HG02588 (cell line): ENCODE data around the gene MKLN1.
"Not testable (repeated sequence)": the region's sequence is repeated elsewhere in the genome, so short reads cannot be mapped to it uniquely, and the experiment has no call there.

Experiments
- ATAC-seq: cut with Tn5 transposase; IDR thresholded peaks from one replicate; pipeline ENCODE4 v1.9.1; 2021; ENCODE audit warnings: mild to moderate bottlenecking, moderate library complexity; ENCODE audit not compliant: unreplicated experiment

MKLN1 gene

DNA sequence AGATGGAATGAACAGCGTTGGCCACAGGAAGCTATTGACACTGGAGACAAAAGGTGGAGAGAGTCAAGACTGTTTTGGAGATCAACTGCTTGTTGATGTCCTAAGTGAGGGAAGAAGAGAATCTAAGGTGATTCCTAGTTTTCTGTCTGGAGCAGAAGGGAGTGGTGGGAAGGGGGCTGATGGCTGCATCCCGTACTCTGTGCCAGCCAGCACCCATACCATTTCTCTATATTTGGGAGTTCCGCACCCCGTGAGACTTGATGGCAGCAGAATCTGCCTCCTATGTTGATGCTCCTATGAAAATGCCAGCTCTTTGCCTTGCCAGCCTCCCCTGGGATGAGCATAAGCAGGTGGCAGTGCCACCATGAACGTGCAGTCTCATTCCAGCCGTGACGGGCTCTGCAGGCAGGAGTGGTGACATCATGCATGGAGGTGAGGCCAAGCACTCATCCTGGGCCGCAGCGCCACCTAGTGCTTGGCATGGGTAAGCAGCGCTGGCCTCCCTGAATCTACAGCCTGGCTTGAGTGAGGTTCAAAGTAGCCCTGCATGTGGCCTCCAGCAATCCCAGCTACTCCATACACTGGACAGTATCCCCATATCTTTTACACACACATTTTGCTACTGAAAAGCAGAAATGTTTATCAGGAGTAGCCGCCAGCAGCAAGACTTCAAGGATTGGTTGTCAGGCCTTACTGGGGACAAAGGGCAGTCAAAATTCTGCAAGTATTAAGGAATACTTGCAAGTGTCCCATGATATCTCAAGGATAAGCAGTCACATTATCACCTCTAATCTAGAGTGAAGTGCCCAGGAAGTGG lies 185.8 kb downstream of the MKLN1 start:
- ATAC-seq, result peak; percentile 98

GRCh38 chr7:131515471-131515870 lies 187.8 kb downstream of the MKLN1 start:
- ATAC-seq, result not testable (repeated sequence)

GRCh38 chr7:131517218-131517923 lies 189.7 kb downstream of the MKLN1 start:
- no peak for ATAC-seq

GRCh38 chr7:131518626-131519025 lies 190.9 kb downstream of the MKLN1 start:
- no peak for ATAC-seq

DNA sequence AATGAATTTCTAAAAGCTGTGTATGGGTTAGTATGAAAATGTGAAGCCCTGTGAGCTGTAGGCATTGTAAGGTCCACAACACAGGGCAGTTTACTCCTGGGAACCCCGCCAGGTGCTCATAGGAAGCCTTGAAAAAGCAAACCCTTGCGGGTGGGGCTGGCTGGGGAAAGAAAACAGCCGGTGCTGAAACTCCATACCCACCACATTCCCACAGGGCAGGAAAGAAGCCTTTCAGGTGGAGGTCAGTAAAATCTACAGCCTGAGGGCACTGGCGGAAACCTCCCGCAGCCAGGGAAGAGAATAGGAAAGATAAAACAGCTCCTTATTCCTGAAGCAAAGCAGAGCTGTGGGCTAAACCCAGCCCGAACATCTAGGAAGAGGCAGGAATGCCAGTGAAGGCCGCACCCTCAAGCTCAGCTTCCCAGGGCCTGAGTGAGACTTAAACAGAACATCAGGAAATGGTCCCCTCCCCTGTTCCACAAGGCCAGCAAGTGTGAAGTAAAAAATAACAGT lies 194.0 kb downstream of the MKLN1 start:
- no peak for ATAC-seq

DNA sequence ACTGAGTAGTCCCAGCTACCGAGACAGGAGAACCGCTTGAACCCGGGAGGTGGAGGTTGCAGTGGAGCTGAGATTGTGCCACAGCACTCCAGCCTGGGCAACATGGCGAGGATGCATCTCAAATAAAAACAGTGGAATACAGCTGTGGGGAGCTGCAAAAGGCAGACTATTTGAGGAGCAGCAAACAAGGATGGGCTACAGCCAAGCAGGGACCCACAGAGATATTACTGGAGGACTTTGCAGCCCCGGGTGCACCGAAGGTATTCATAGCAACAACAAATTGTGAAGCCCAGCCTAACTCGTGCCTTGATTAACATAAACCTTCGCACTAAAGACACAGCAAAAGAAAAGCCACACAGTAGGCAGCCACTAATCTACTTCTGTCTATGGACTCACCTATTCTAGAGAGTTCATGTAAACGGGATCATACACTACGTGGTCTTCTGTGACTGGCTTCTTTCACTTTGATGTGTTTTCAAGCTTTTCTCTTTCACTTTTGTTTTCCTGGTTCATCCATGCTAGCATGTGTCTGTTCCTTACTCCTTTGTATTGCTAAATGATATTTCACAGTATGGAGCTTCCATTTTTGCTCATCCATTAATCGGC lies 194.8 kb downstream of the MKLN1 start:
- no peak for ATAC-seq

DNA sequence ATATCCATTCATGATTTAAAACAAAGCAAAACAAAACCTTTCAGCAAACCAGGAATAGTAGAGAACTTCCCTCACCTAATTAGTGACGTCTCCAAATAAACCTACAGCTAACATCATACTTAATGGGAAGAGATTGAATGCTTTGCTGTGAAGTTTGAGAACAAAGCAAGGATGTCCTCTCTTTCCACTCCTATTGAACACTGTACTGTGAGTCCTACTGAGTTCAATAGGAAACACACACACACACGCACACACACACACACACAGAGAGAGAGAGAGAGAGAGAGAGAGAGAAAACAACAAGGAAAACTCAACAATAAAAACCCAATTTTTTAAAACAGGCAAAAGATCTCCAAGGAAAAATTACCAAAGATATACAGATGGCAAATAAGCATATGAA lies 196.4 kb downstream of the MKLN1 start:
- no peak for ATAC-seq

GRCh38 chr7:131524703-131525102 lies 197.0 kb downstream of the MKLN1 start:
- ATAC-seq, result no peak

- ATAC-seq, result no peak
These were observed 198.1 kb downstream of the MKLN1 start for GRCh38 chr7:131525820-131526219.

DNA sequence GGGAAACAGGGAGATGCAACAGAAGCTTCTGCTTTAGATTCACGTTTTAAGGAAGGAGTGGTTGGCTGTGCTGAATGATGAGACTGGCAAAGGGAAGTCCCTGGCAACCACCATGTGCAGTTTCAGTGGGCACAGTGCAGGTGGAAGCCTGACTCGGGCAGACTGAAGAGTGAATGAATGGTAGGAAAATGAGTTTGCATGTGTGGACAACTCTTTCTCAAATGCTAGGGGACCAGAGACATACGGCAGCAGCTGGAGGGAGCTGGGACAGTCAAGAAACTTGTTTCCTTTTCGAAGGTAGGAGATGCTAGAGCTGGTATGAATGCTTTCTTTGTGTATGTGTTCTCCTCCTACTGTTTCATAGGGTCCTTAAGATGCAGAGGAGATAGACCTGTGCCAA lies 199.8 kb downstream of the MKLN1 start:
- ATAC-seq, result no peak

DNA sequence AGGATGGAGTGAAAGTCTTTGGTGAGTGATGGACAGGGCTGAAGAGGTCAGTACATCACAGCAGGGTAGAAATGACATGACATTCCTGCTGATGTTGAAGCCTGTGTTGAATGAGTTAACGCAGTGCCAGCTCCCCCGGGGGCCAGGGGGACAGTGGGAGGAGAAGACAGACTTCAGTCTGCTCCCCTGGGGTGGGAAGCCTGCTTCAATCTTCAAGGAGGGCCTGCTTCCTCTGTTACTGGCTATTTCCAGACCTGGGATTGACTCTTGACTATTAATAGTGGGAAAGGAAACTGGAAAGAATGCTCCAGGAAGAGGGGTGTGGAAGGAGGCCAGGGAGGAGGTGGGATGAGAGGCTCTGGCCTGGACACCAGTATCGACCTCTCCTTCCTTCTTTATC lies 201.5 kb downstream of the MKLN1 start:
- no peak for ATAC-seq

GRCh38 chr7:131529617-131530016 lies 201.9 kb downstream of the MKLN1 start:
- ATAC-seq, result no peak

- no peak for ATAC-seq
These were observed 202.5 kb downstream of the MKLN1 start for GRCh38 chr7:131530137-131530536.

GRCh38 chr7:131532570-131533091 lies 205.0 kb downstream of the MKLN1 start:
- ATAC-seq, result no peak

- no peak for ATAC-seq
These were observed 205.5 kb downstream of the MKLN1 start for GRCh38 chr7:131533151-131533559.

DNA sequence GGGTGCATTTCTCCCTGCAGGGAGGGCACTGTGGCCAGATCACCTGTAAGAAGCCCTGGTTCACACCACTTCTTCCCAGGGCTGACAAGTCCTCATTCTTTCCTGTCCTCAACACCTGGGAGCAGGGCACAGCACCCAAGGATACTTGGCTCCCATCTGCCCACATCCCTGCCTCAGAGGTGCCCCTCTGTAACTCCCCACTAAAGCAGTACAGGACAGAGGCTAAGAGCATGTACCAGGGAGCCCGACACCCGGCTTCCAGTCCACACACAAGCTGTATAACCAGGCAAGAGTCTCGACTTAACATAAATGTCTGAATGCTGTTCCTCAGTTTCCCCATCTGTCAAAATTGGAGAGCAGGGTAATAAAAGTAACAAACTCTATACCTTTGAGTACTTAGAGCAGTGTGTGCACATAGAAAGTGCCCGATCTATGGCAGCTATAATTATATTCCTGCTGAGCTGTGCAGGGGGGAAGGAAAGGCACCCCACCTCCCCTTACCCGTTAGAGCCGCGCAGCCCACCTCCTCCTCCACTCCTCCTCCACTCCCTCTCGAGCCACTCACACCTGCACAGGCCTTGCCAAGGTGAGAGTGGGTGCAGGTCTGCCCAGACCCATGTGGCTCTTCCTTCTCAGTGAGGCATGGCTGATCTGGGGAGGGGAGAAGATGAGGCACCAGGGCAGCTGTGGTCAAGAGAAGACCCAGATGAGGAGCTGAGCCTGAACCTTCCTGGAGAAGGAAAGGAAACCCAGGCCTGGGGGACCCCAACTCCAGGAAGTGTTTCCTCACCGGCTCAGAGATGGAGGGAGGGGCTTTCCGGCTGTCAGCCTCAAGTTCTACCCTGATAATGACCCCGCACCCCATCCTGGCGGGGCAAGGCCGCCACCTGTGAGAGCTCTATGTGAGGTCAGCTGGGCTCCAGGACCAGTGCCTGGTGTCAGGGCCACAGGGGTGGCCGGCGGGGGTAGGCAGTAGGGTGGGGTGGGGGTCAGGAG lies 206.2 kb downstream of the MKLN1 start:
- no peak for ATAC-seq

DNA sequence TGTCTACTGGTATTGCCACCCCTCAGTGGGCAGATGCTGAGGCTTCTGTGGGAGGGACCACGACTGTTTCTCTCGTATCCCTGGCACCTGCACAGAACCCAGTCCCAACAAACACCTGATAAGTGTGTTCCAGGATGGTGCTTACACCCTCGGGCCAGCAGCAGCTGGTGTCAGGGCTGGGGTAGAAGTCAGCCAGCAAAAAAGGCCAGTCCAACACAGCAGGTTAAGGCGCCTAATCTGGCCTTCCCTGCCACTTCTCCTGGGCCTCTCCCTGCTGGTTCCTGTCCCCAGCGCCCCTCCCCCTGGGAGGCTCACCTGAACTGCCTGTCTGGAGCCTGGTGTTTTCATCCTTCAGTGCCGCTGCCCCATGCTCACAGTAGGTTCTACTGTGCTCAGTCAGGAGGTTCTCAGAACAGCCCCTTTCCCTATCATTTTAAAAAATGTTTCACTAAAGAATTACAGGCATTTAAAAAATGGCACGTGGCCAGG lies 208.7 kb downstream of the MKLN1 start:
- no peak for ATAC-seq

DNA sequence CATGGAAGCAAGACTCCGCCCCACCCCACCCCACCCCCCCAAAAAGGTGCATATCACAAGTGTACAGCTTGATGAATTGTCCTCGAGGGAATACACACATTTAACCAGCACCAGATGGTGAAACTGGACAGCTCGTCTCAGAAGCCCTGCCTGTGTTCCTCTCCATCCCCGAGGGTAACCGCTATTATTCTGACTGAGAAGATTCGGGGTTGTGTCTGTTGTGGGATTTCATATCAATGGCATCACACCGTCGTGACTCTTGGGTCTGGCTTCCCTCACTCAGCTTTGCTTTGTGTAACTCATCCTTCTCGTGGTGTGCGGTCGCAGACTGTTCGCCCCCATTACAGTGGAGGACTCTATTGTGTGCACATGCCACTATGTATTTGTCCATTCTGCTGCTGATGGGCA lies 209.9 kb downstream of the MKLN1 start:
- ATAC-seq, result no peak

DNA sequence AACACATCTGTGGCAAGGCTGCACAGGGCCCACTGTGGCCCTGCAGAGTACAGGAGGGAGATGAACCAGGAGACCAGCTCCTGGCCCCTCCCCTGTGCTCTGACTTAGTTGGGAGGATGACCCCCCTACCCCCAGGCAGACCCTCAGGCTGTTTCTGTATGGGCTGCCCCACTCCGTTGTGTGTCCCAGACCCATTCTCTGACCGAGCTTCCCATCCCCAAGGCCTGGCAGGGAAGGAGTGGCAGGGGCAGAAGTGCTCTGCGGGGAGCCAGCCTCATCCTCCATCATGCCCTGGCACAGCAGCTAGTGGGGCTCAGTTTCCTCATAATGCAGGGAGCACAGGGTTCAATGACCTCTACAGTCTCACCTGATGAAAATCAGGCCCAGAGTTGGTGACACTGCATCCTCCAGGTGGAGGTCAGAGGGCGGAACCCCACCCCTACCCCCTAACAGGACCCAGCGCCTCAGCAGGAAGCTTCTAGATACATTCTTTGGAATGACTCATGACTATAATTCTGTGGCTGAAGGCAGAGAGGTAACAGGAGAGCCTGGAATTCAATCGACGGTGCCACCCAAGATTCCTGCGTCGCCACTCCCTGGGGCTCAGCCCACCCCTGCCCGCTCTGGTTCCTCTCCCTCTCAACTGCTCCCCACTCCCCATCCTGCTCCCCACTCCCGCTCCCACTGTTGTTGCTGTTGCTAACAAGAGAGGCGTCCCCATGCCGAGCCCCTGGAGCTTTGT lies 210.6 kb downstream of the MKLN1 start:
- ATAC-seq, result no peak
